Testis (tissue), 3 donors: ENCODE data around the gene CTBP1. TPM values are rescaled to one million over a fixed set of nuclear protein-coding genes. Genes with fewer than 3 reads are reported as not detected.
A peak's percentile ranks its signal among the peaks of the same experiment; 100 is the strongest.

Experiments used
- DNase-seq: peaks from one replicate; pipeline ENCODE4 v3.0.0-alpha.2; 2019
- H3K27ac ChIP-seq, 2 donors: fragments of 200-600 bp; sonication (generic); one replicate each; pipeline ENCODE4 v1.5.1; 2019
- H3K27me3 ChIP-seq: fragments of 200-600 bp; sonication (generic); one replicate; pipeline ENCODE4 v1.5.1; 2019
- H3K36me3 ChIP-seq: fragments of 200-600 bp; sonication (generic); one replicate; pipeline ENCODE4 v1.5.1; 2017; ENCODE audit warnings: low read depth; ENCODE audit errors: missing control alignments
- H3K4me1 ChIP-seq: fragments of 200-600 bp; sonication (generic); one replicate; pipeline ENCODE4 v1.5.1; 2019
- H3K4me3 ChIP-seq, 2 donors: fragments of 200-600 bp; sonication (generic); one replicate each; pipeline ENCODE4 v1.5.1; 2017 to 2019
- H3K9me3 ChIP-seq: fragments of 200-600 bp; sonication (generic); one replicate; pipeline ENCODE4 v1.5.1; 2017
- CTCF ChIP-seq, 3 experiments: fragments of 450-650 bp in 2 of 3; fragments of 200-600 bp in 1 of 3; sonication (generic) in 1 of 3; IDR thresholded peaks; one replicate each; pipeline ENCODE4 v1.5.1; 2016 to 2019; ENCODE audit warnings: antibody characterized with exemption in 3 of 3, mild to moderate bottlenecking in 2 of 3, moderate library complexity in 1 of 3
- POLR2A ChIP-seq: fragments of 450-650 bp; IDR thresholded peaks from one replicate; pipeline ENCODE4 v1.6.1; 2017; ENCODE audit warnings: antibody characterized with exemption, mild to moderate bottlenecking, moderate library complexity
- WGBS, 2 donors: methylation state at CpG; one replicate each; pipeline ENCODE4 v1.1.5; 2018; 5-methylcytosine and 5-hydroxymethylcytosine counted together
- intact Hi-C: fragments of 100-400 bp; cut with DNase I; formaldehyde crosslinking; loops from one replicate; pipeline ENCODE4 v1.15.1; 2023; ENCODE audit warnings: low total_unique reads
- polyA plus RNA-seq: library from polyadenylated mRNA; stranded (reverse); fragments of 350-450 nt; fragmentation: Illumina TruSeq; extraction: RNeasy Lipid Tissue Mini Kit (QIAGEN cat#74804); gene quantifications from one replicate; pipeline ENCODE4 v1.2.3, GENCODE V29; 2014; ENCODE audit warnings: low read depth, low replicate concordance; ENCODE audit not compliant: insufficient read depth
- total RNA-seq, 2 donors: library from RNA; depleted of rRNA; stranded (reverse); fragments of >200 nt; gene quantifications; one replicate each; pipeline ENCODE4 v1.2.3, GENCODE V29; 2016

The CTBP1 gene
- total and polyA plus RNA-seq, 3 donors from 2014 or later = 72.6 to 245 (median 240) TPM

DNA sequence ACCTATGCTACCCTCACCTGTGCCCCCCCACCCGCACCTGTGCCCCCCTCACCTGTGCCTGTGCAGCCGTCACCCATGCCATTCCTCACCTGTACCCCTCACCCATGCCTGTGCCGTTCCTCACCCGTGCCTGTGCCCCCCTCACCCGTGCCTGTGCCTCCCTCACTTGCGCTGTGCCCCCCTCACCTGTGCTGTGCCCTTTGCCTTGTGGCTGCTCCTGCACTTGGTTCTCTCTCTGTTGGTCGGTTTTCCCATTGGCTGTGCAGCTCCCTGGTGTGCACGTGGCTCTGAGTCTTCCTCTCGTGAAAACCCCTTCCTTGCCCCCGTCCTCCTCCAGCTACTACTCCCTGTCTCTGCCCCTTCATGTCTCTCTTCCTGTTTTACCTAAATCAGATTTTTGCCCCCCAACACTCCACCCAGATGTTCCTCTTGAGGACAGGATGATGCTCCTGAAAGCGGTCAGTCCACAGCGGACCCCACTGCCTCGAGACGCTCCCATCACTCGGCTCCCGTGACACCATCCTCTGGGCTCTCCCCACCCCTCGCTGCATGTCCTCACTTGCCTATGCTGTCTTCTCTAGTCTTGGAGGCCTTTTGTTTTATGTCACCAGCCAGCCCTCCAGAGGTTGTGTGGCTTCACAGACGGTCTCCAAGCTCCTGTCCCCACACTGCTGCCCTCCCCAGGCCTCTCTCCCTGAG lies 47.5 kb upstream of the CTBP1 start:
- peaks cover 17% of the 10 kb centered on the region for H3K4me1 ChIP-seq
- intact Hi-C loops = no loop called here
- no peaks in the 10 kb centered on the region for H3K36me3 ChIP-seq
- 87 to 88% methylated on average over 16 to 18 of the region's 18 CpGs for WGBS, 2 donors
- no peaks in the 10 kb centered on the region for H3K9me3 ChIP-seq
- H3K27ac ChIP-seq = no peak overlapping the region
- TF ChIP-seq POLR2A (no peak), CTCF (IDR thresholded peaks at IDR 0.05) (no peak)
- no peaks in the 10 kb centered on the region for H3K27me3 ChIP-seq
- H3K4me3 ChIP-seq = no peak overlapping the region
- no peak for DNase-seq

DNA sequence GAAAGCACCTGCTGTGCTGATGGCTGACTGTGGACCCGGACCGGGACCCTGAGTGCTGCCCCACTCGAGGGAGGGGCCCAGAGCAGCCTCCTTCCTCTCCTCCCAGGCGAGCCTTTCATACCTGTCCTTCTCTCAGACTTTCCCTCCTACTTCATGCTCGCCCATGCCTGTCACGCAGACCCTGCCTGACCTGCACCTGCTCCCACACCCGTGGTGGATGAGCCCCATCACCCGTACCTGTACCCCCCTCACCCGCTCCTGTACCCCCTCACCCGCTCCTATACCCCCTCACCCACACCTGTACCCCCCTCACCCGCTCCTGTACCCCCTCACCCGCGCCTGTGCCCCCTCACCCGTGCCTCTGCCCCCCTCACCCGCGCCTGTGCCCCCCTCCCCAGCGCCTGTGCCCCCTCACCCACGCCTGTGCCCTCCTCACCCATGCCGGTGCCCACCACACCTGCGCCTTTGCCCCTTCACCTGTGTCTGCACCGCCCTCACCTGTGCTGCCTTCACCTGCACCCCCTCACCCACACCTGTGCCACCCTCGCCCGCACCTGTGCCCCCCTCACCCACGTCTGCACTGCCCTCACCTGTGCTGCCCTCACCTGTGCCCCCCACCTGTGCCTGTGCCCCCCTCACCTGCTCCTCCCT lies 46.6 kb upstream of the CTBP1 start:
- Histone ChIP-seq H3K27me3 (no peaks in the 10 kb centered on the region), H3K4me1 (peaks cover 25% of the 10 kb centered on the region), H3K4me3 (no peak overlapping the region), H3K9me3 (no peaks in the 10 kb centered on the region), H3K27ac (no peak overlapping the region), H3K36me3 (no peaks in the 10 kb centered on the region)
- WGBS, 2 donors = 82 to 84% methylated on average over 19 to 23 of the region's 24 CpGs
- no peak for DNase-seq
- intact Hi-C loops = no loop called here
- TF ChIP-seq CTCF (IDR thresholded peaks at IDR 0.05) (no peak), POLR2A (no peak)

- Histone ChIP-seq H3K4me3 (no peak overlapping the region), H3K36me3 (no peaks in the 10 kb centered on the region), H3K27ac (no peak overlapping the region), H3K4me1 (peaks cover 25% of the 10 kb centered on the region), H3K9me3 (no peaks in the 10 kb centered on the region), H3K27me3 (no peaks in the 10 kb centered on the region)
- intact Hi-C loops = no loop called here
- no peak for DNase-seq
- WGBS, 2 donors = 42 to 67% methylated on average over 8 to 10 of the region's 10 CpGs
- no peak for TF ChIP-seq CTCF (IDR thresholded peaks at IDR 0.05)
Observed at GRCh38 chr4:1294891-1295290, 46.0 kb upstream of the CTBP1 start.

DNA sequence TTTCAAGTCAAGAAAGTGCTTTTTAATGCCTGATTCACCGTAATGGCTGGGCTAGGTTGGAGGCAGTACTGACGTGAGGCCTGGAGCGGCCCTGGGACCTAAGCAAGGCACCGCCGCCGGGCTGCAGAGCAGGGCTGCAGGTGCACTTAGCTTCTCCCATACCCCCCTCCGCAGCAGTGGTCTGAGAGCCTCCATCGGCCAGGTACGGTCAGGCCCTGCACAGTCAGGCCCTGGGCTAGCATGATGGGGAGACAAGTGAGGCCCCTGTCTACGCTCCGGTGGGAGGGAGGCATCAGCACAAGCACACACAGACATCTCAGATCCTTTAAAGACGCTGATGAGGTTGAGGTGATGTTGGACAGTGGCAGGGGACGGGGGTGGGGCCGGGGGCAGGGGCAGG lies 45.5 kb upstream of the CTBP1 start:
- 71 to 78% methylated on average over 12 to 14 of the region's 14 CpGs for WGBS, 2 donors
- Histone ChIP-seq H3K9me3 (no peaks in the 10 kb centered on the region), H3K4me3 (no peak overlapping the region), H3K27me3 (no peaks in the 10 kb centered on the region), H3K36me3 (no peaks in the 10 kb centered on the region), H3K4me1 (peaks cover 25% of the 10 kb centered on the region), H3K27ac (peak overlapping the region in 1 of 2 donors; percentile 19)
- TF ChIP-seq POLR2A (no peak), CTCF (IDR thresholded peaks at IDR 0.05) (no peak)
- intact Hi-C loops = no loop called here
- DNase-seq = no peak
